Activated naive CD8-positive, alpha-beta T cell treated with anti-CD3 and anti-CD28 coated beads, Interleukin-2, amount 10 ng/mL, durations not matched to agents 7 days and 5 days (primary cell): ENCODE results near the gene PDZD11. TPM values are rescaled to one million over a fixed set of nuclear protein-coding genes. Genes with fewer than 3 reads are reported as not detected.
"Not testable (repeated sequence)": the region's sequence is repeated elsewhere in the genome, so short reads cannot be mapped to it uniquely, and the experiment has no call there.

Source experiments
- ATAC-seq: fragments of 150-1000 bp; cut with Tn5 transposase; one replicate; pipeline ENCODE4 v1.10.0; 2021; ENCODE audit warnings: low read depth, moderate library complexity
- POLR2A ChIA-PET: fragments of 350-600 bp; sonication (Branson Sonifier 250); formaldehyde crosslinking; loops from one replicate; lab custom pipeline; 2021; ENCODE audit warnings: antibody characterized with exemption; lab: Charles Lee
- DNase-seq: peaks from one replicate; pipeline ENCODE4 v3.0.0; 2021
- H3K27ac Mint-ChIP-seq: one replicate; pipeline ENCODE4 v1.8.0; 2022; ENCODE audit warnings: mild to moderate bottlenecking, mixed read lengths
- H3K27me3 Mint-ChIP-seq: one replicate; pipeline ENCODE4 v1.8.0; 2022; ENCODE audit warnings: mild to moderate bottlenecking, moderate library complexity, mixed read lengths
- H3K36me3 Mint-ChIP-seq: one replicate; pipeline ENCODE4 v1.8.0; 2021; ENCODE audit warnings: mild to moderate bottlenecking, mixed read lengths
- H3K4me1 Mint-ChIP-seq: one replicate; pipeline ENCODE4 v1.8.0; 2021; ENCODE audit warnings: mixed read lengths
- H3K4me3 Mint-ChIP-seq: one replicate; pipeline ENCODE4 v1.8.0; 2022; ENCODE audit warnings: mild to moderate bottlenecking, moderate library complexity, mixed read lengths
- H3K9me3 Mint-ChIP-seq: one replicate; pipeline ENCODE4 v1.8.0; 2021; ENCODE audit warnings: mixed read lengths
- total RNA-seq, 2 experiments: library from RNA; stranded (reverse); gene quantifications; one replicate each; pipeline ENCODE4 v1.2.3, GENCODE V29; 2021

Gene PDZD11
- total RNA-seq, 2 experiments from 2014 or later, result 27.0 to 31.2 TPM

DNA sequence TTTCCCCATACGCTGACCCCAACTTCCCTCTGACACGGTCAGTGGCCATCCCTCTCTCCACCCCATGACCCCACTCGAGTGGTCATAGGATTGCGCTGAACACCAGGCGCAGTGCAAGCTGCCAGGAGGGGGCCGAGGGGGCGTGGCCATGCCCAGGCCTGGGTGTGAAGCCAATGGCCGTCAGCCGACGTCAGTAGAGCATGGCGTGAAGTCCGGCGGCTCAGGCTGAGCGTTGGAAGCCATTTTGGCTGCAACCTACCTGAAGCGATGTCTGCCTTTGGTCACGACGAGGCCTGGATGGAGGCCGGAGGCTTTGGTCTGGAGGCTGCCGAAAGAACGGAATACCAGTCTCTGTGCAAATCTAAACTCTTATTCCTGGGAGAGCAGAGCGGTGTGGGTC is 7.8 kb downstream of the PDZD11 start, which contains the start of gene RAB41:
Gene RAB41, plus strand, starts transcription at position 222 of the 400 bp plus-strand sequence. Its CDS starts 46 bp downstream, at position 268.
- Mint-ChIP-seq H3K27ac (no peak within 1 kb of the TSS), H3K27me3 (no peaks in the 10 kb centered on the region), H3K4me3 (no peak within 1 kb of the TSS), H3K36me3 (peaks cover 10% of the 10 kb centered on the region), H3K9me3 (no peaks in the 10 kb centered on the region), H3K4me1 (no peaks in the 10 kb centered on the region)
- POLR2A ChIA-PET, result no interaction called here
- ATAC-seq (no peak), DNase-seq (no peak)

DNA sequence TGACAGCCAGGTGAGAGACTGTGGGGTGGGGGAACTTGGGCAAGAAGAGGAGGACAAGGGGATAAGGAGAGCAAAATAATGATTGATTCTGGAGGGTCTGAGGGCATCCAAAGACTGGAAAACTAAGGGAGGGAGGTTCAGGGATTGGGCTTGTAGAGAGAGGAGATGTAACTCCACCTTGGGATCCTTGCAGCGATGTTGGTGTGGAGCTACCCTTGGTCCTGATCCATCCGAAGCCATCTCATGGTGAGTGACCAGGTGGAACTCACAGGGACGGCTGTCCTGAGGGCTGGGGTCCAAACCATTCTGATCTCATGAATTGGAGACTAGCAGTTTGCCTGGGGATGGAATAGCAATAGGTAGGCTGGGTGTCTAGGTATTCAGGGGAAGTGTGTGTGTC is 9.2 kb downstream of the PDZD11 start:
- no peaks in the 10 kb centered on the region for H3K4me1 Mint-ChIP-seq
- H3K27ac Mint-ChIP-seq, result no peak overlapping the region
- DNase-seq, result no peak
- no peak for ATAC-seq
- peaks cover 6% of the 10 kb centered on the region for H3K36me3 Mint-ChIP-seq
- no peak overlapping the region for H3K4me3 Mint-ChIP-seq
- H3K9me3 Mint-ChIP-seq, result no peaks in the 10 kb centered on the region
- POLR2A ChIA-PET, result interaction anchor here (0.7 kb wide), 1 partner anchor 148 kb away, joined by 7 read pairs; no protein-coding TSS in a partner anchor
- H3K27me3 Mint-ChIP-seq, result no peaks in the 10 kb centered on the region

DNA sequence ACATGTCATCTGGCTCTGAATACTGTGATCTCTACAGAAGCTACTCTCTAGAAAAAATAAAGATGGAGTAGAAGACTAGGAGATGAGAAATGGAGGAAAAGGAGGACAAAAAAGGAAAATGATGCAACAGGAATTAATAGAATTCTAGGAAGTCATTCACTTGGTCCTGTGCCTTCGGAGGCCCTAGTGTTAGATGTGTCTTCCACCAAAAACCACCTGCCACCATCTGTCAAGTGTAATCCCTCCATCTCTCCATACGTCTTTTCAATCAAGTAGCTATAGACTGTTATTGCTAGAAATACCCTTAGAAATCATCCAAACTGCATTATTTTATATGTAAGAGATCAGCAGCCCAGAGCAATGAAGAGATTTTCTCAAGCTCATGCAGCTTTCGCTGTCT is 10.6 kb downstream of the PDZD11 start:
- Mint-ChIP-seq H3K27me3 (no peaks in the 10 kb centered on the region), H3K4me3 (no peak overlapping the region), H3K4me1 (no peaks in the 10 kb centered on the region), H3K27ac (no peak overlapping the region), H3K9me3 (no peaks in the 10 kb centered on the region), H3K36me3 (peaks cover 6% of the 10 kb centered on the region)
- DNase-seq (no peak), ATAC-seq (no peak)
- POLR2A ChIA-PET, result no interaction called here

DNA sequence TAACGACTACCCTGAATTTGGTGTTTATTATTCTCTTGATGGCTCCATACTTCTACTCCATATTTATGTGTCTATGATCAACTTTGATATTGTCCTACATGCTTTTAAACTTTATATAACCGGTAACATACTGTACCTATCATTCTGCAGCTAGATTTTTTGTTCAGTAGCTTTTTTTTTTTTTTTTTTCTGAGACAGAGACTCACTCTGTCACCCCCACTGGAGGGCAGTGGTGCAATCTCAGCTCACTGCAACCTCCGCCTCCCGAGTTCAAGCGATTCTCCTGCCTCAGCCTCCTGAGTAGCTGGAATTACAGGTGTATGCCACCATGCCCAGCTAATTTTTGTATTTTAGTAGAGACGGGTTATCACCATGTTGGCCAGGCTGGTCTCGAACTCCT is 15.7 kb downstream of the PDZD11 start:
- POLR2A ChIA-PET, H3K4me3 Mint-ChIP-seq, H3K9me3 Mint-ChIP-seq, DNase-seq, H3K27ac Mint-ChIP-seq, H3K27me3 Mint-ChIP-seq, ATAC-seq, H3K36me3 Mint-ChIP-seq, H3K4me1 Mint-ChIP-seq: not testable (repeated sequence)

DNA sequence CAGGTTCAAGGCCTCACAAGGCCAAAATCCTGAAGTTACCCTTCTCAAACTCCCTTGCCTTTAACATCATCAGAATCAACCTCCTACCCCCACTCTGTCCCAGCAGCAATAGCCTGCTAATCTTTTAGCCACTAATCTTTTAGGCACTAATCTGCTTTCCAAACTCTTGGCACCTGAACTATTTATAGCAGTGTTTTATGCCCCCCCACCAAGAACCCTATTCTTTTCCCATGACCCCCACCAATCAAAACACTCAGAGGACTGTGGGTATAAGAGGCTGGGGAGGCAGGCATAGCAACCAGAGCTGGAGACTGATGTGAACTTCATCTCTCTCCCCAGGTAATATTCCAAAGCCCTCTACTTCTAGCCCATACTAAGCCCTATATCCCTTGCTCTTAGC is 21.7 kb downstream of the PDZD11 start, which contains the start of gene ARR3:
Gene ARR3, plus strand, starts transcription at position 301 of the 400 bp plus-strand sequence. CDS start 1,052 bp downstream, outside the sequence.
- Mint-ChIP-seq H3K27ac (no peak within 1 kb of the TSS), H3K9me3 (no peaks in the 10 kb centered on the region), H3K36me3 (no peaks in the 10 kb centered on the region), H3K4me3 (no peak within 1 kb of the TSS), H3K4me1 (peaks cover 1% of the 10 kb centered on the region), H3K27me3 (peaks cover 4% of the 10 kb centered on the region)
- POLR2A ChIA-PET, result no interaction called here
- ATAC-seq (no peak), DNase-seq (no peak)

DNA sequence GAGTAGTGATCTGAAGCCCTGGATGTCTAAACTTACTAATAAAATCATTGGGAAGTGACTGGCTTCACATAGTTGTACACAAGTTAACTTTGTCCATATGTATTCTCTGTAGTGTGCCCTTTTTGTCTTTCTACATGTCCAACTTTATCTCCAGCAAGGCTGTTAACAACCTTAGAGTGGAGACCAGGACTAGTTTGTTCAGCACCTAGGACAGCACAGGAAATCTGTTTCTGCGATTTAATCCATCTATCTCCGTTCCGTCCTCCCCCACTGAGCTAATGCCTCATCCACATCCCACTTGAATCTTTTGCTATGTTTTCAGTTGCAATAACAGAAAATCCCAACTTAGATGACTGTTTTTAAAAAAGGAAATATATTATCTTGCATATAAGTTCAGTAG is 24.9 kb downstream of the PDZD11 start:
- Mint-ChIP-seq H3K4me3 (no peak overlapping the region), H3K4me1 (peaks cover 1% of the 10 kb centered on the region), H3K27ac (no peak overlapping the region), H3K9me3 (no peaks in the 10 kb centered on the region), H3K27me3 (peaks cover 2% of the 10 kb centered on the region), H3K36me3 (no peaks in the 10 kb centered on the region)
- DNase-seq (no peak), ATAC-seq (no peak)
- POLR2A ChIA-PET, result no interaction called here

DNA sequence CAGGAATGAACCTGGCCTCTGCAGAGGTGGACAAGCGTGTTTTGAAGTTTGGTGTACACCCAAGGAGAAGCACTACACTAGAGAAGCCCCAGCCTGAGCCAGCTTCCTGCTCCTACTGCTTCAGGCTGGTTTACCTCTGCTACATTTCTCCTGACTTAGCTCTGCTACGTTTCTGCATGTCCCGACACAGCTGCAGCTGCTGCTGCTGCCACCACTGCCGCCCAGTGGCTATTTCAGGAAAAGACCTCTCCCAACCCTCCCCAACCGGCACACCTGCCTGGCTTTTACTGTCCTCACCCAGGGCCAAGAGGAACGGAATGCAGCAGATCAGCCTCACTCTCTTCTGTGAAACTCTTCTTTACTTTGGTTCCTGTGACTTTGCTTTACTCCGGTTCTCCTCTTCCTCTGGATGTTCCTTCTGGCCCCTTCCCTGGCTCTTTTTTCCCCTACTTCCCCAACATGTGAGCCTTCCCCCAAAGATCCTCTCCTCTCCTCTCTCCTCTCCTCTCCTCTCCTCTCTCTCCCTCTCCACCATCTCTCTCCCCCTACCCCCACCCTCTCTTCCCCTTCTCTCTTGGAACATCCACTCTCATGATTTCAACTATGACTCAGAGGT is 26.7 kb downstream of the PDZD11 start:
- Mint-ChIP-seq H3K9me3 (no peaks in the 10 kb centered on the region), H3K36me3 (no peaks in the 10 kb centered on the region), H3K27me3 (peaks cover 2% of the 10 kb centered on the region), H3K27ac (no peak overlapping the region), H3K4me1 (peaks cover 1% of the 10 kb centered on the region), H3K4me3 (no peak overlapping the region)
- ATAC-seq (peak; percentile 77), DNase-seq (peak; percentile 36)
- POLR2A ChIA-PET, result no interaction called here

DNA sequence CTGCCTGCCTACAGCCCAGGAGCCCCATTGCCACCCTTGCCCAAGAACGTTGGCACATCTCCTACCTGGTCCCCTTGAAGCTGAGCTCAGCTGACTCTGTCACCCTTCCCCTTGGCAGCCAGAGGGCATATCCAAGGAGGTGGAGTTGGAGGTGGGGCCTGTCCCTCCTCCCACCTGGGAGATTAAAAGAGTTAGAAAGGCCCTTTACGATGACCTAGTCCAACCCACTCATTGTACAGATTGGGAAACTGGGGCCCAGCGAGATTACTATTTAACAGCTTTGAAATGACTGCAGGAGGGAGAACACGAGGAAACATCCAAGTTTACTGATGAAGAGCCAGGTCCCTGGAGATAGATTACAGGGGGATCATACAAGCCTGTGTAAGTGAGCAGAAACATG is 29.6 kb downstream of the PDZD11 start, which contains the start of gene P2RY4:
Gene P2RY4, minus strand, starts transcription at position 101 of the 400 bp plus-strand sequence. CDS start 580 bp downstream, outside the sequence.
- POLR2A ChIA-PET, result no interaction called here
- Mint-ChIP-seq H3K27me3 (peaks cover 2% of the 10 kb centered on the region), H3K4me1 (peaks cover 1% of the 10 kb centered on the region), H3K9me3 (no peaks in the 10 kb centered on the region), H3K4me3 (no peak within 1 kb of the TSS), H3K27ac (no peak within 1 kb of the TSS), H3K36me3 (peaks cover under 1% of the 10 kb centered on the region)
- DNase-seq (no peak), ATAC-seq (no peak)

DNA sequence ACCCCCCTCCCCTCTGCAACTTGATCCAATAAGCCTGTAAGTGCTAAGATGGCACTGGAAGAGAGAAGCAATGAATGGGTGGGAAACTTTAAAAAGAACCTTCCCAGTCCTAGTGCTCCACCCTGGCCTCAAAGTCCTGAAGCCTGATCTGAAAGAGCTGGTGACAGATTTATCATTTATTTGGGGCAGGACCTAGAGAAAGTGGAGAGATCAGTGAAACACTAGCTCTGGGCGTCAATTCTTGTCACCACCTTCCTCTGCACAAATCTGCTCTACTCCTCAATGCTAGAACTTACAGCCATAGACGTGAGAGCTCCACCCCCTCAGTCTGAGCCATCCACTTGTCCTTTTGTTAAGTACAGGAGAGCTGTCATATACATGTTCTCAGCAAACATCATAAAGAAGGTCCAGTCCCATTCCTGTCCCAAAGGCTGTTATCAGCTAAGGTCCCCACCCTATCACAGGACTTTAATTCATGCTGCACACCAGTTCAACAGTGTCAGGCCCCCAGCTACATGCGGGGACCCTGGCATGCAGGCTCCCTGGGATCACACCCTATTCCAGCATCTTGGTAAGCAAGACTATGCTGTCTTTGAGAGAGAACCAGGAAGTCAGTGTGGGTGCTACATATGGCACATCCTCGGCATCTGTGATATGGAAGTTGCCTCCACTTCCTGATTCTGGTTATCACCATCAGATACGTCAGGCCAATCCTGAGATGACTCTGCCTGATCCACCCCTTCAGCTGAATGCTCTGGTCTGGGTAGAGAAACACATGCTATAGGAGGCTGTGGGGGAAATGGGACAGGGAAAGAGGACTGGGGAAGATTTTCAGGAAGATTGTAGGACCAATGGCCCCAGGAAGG is 32.1 kb downstream of the PDZD11 start:
- no peak for ATAC-seq

DNA sequence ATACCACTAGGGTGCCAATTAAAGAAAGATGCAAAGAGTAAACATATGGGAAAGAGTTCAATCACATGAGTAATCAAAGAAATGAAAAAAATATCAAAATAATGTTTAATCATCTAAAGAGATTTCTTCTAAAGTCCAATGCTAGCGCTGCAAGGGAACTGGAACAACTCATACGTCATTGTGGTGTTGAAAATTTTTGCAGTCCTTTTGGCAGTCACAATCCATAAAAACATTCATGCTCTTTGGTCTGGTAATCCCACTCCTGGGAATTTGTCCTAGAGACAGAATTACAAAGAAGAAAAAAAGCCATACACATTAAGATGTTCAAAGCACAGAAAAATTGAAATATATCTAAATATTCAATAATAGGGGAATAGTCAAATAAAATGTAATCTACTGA is 34.3 kb downstream of the PDZD11 start:
- H3K9me3 Mint-ChIP-seq, result no peaks in the 10 kb centered on the region
- H3K4me1 Mint-ChIP-seq, result peaks cover 4% of the 10 kb centered on the region
- no peak overlapping the region for H3K27ac Mint-ChIP-seq
- peaks cover 1% of the 10 kb centered on the region for H3K36me3 Mint-ChIP-seq
- no peaks in the 10 kb centered on the region for H3K27me3 Mint-ChIP-seq
- no peak overlapping the region for H3K4me3 Mint-ChIP-seq
- ATAC-seq (no peak), DNase-seq (no peak)
- POLR2A ChIA-PET, result no interaction called here

More for the DNA sequence above, 32.1 kb downstream of the PDZD11 start:
- POLR2A ChIA-PET, result no interaction called here
- DNase-seq, result no peak
- Mint-ChIP-seq H3K9me3 (no peaks in the 10 kb centered on the region), H3K36me3 (peaks cover 1% of the 10 kb centered on the region), H3K27ac (no peak overlapping the region), H3K27me3 (no peaks in the 10 kb centered on the region), H3K4me1 (peaks cover 4% of the 10 kb centered on the region), H3K4me3 (no peak overlapping the region)

DNA sequence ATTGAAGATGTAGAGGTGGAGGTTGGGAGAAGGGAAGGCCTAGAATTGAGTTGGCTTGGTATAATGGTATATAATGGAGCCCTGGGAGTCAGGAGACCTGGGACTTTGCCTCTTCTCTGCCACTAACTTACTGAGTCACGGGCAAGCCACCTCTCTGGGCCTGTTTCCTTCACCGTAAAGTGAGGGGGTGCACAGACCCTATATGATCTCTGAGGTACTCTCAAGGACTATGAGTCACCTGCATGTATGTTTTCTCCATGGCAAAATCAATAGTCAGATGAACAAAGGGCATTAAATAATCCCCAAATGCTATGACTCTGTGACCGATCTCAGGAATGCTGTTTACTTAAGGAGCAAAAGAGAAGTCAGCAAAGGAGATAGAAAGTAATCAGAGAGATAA is 34.8 kb downstream of the PDZD11 start:
- H3K27ac Mint-ChIP-seq, result no peak overlapping the region
- H3K4me1 Mint-ChIP-seq, result peaks cover 4% of the 10 kb centered on the region
- peaks cover 1% of the 10 kb centered on the region for H3K36me3 Mint-ChIP-seq
- POLR2A ChIA-PET, result no interaction called here
- no peak for ATAC-seq
- no peaks in the 10 kb centered on the region for H3K9me3 Mint-ChIP-seq
- DNase-seq, result no peak
- H3K27me3 Mint-ChIP-seq, result no peaks in the 10 kb centered on the region
- no peak overlapping the region for H3K4me3 Mint-ChIP-seq

DNA sequence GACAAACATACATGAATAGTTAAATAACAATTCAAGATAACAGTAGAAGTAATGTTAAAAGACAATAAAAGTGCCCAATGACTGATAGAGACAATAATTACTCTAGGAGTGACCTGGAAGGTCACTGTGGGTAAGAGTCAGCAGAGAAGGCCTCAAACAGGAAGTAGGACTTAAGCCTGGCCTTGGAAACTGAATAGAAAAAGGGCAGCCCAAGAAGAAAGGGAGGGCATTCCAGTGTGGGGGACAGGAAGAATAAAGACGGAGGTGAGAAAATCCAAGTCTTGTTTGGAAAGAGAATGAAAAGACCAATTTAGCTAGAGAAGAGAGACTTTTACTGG is 35.7 kb downstream of the PDZD11 start:
- H3K27ac Mint-ChIP-seq, result peak overlapping the region; percentile 11
- ATAC-seq (no peak), DNase-seq (no peak)
- H3K36me3 Mint-ChIP-seq, result peaks cover 1% of the 10 kb centered on the region
- H3K27me3 Mint-ChIP-seq, result no peaks in the 10 kb centered on the region
- POLR2A ChIA-PET, result no interaction called here
- no peaks in the 10 kb centered on the region for H3K9me3 Mint-ChIP-seq
- no peak overlapping the region for H3K4me3 Mint-ChIP-seq
- H3K4me1 Mint-ChIP-seq, result peaks cover 4% of the 10 kb centered on the region

DNA sequence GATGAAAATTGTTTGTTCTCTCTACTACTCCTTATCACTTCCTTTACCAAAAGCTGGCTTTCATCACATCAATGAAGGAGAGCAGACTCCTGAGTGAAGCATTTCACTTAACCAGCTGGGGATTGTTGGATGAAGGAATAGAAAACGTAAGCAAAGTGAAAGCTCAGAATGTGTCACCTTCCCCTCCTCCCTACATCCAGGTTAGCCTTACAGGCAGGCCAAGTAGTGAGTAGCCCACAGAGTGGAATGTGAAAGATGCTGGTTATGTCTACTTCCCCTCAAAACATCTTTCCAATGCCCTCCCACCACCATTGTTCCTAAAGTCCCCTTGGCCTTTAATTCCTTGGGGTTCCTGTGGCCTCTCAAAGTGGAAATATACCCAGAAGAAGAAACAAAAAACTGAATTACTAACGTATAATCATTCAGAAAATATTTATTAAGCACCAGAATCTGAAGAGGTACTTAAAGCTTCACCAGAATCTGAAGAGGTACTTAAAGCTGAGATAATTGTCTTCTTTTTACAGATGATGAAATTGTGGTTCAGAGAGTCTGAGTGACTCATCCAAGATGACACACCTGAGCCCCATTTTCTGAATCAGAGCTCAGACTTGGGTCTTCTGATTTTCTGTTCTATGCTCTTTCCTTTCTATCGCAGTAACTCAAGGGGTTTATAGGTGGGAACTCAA is 36.2 kb downstream of the PDZD11 start:
- POLR2A ChIA-PET, result no interaction called here
- peaks cover 1% of the 10 kb centered on the region for H3K36me3 Mint-ChIP-seq
- H3K4me3 Mint-ChIP-seq, result no peak overlapping the region
- ATAC-seq, result no peak
- no peak for DNase-seq
- H3K27me3 Mint-ChIP-seq, result no peaks in the 10 kb centered on the region
- H3K9me3 Mint-ChIP-seq, result no peaks in the 10 kb centered on the region
- peaks cover 4% of the 10 kb centered on the region for H3K4me1 Mint-ChIP-seq
- H3K27ac Mint-ChIP-seq, result peak overlapping the region; percentile 11
